Hepatocyte (in vitro differentiated cells): ENCODE measurements around the gene TMEM74B. TPM values are rescaled to one million over a fixed set of nuclear protein-coding genes. Genes with fewer than 3 reads are reported as not detected.

Experiments used
- DNase-seq: peaks from one replicate; pipeline ENCODE4 v3.0.0-alpha.2; 2016; ENCODE audit warnings: low spot score
- H2AFZ ChIP-seq: fragments of 200-600 bp; sonication (generic); 2 replicates; pipeline ENCODE4 v1.6.0; 2016; ENCODE audit warnings: antibody characterized with exemption, mild to moderate bottlenecking
- H3K27ac ChIP-seq: fragments of 200-600 bp; sonication (generic); 2 replicates; pipeline ENCODE4 v1.5.1; 2016; ENCODE audit warnings: mild to moderate bottlenecking
- H3K27me3 ChIP-seq: fragments of 200-600 bp; sonication (generic); 2 replicates; pipeline ENCODE4 v1.6.1; 2016
- H3K36me3 ChIP-seq: fragments of 200-600 bp; sonication (generic); replicated peaks from 2 replicates; pipeline ENCODE4 v1.5.1; 2016; ENCODE audit warnings: low read depth; ENCODE audit not compliant: insufficient read depth
- H3K4me1 ChIP-seq: fragments of 200-600 bp; sonication (generic); 2 replicates; pipeline ENCODE4 v1.5.1; 2016; ENCODE audit warnings: mild to moderate bottlenecking, moderate library complexity; ENCODE audit not compliant: insufficient read depth
- H3K4me2 ChIP-seq: fragments of 200-600 bp; sonication (generic); 2 replicates; pipeline ENCODE4 v1.6.0; 2016
- H3K4me3 ChIP-seq: fragments of 200-600 bp; sonication (generic); 2 replicates; pipeline ENCODE4 v1.5.1; 2016; ENCODE audit warnings: mild to moderate bottlenecking
- H3K79me2 ChIP-seq: fragments of 200-600 bp; sonication (generic); 2 replicates; pipeline ENCODE4 v1.6.0; 2017; ENCODE audit warnings: mild to moderate bottlenecking
- H3K9me2 ChIP-seq: fragments of 200-600 bp; sonication (generic); replicated peaks from 2 replicates; pipeline ENCODE4 v1.6.0; 2017; ENCODE audit warnings: mild to moderate bottlenecking; ENCODE audit not compliant: insufficient read depth
- H3K9me3 ChIP-seq: fragments of 200-600 bp; sonication (generic); 2 replicates; pipeline ENCODE4 v1.5.1; 2016; ENCODE audit warnings: low read depth, mild to moderate bottlenecking
- H4K20me1 ChIP-seq: fragments of 200-600 bp; sonication (generic); 2 replicates; pipeline ENCODE4 v1.6.0; 2016; ENCODE audit warnings: mild to moderate bottlenecking; ENCODE audit not compliant: insufficient read depth, poor library complexity, severe bottlenecking
- EZH2 ChIP-seq: fragments of 200-600 bp; sonication (generic); IDR thresholded peaks from 2 replicates; pipeline ENCODE4 v1.6.1; 2016; ENCODE audit warnings: antibody characterized with exemption, mild to moderate bottlenecking, borderline replicate concordance
- EZH2phosphoT487 ChIP-seq: fragments of 200-600 bp; sonication (generic); IDR thresholded peaks from one replicate; pipeline ENCODE4 v1.6.1; 2018; ENCODE audit warnings: antibody characterized with exemption, mild to moderate bottlenecking, low read depth, moderate library complexity; ENCODE audit not compliant: unreplicated experiment, severe bottlenecking
- WGBS: methylation state at CpG from one replicate; pipeline ENCODE4 v1.1.6; 2016; ENCODE audit warnings: low lambda C conversion rate; ENCODE audit errors: missing lambda C conversion rate; 5-methylcytosine and 5-hydroxymethylcytosine counted together
- polyA plus RNA-seq: library from polyadenylated mRNA; unstranded; fragments of >200 nt; fragmentation: Nextera tagmentation; extraction: Ambion mirVana; gene quantifications from 2 replicates; pipeline ENCODE4 v1.2.1, GENCODE V29; 2016
- total RNA-seq: library from RNA; depleted of rRNA; stranded (reverse); fragments of >200 nt; gene quantifications from 2 replicates; pipeline ENCODE4 v1.2.3, GENCODE V29; 2014
- TF ChIP-seq, protein P1 (sequence below): fragments of 200-600 bp; sonication (generic); IDR thresholded peaks from 2 replicates; pipeline ENCODE4 v1.5.1; 2016; ENCODE audit warnings: antibody characterized with exemption, mild to moderate bottlenecking; ENCODE audit not compliant: poor library complexity

The TMEM74B gene
- total and polyA plus RNA-seq, 2 experiments from 2014 or later = 5.2 to 5.5 TPM

DNA sequence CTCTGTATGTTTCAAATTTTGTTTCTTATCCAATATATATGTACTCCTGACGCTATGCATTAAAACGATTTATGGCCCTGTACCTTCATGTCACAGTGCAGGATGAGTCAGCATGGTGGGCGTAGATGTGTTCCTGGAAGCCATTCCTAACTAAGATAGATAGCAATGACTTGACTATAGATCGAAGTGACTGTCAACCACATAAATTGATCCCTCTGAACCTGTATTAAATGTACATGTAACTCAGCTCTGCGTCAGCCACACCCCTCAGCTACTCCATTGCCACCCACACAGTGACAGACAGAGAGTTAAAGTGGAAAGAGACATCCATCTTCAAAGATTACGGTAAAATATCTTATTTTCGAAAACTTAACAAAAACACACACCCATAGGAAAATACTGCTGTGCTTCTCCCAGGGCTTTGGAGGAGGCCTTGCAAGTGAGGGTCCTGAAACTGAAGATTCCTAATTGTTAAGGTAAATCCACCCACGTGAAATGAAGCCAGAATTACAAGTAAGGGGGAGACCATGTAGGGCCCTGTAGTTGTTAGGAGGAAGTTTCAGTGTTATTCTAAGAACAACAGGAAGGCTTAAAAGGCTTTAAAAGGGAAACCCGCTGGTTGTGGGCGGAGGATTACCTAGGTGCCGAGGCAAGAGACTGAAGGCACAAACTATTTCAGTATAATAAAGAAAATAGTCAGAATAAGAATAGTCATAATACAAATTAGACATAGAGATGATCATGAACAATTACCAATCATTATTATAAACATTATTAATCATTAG lies 30.8 kb upstream of the TMEM74B start:
- 84% methylated on average over 11 of the region's 11 CpGs for WGBS
- no peak overlapping the region for H3K4me2 ChIP-seq
- H3K27ac ChIP-seq = no peak overlapping the region
- TF ChIP-seq EZH2 = no peak
- TF ChIP-seq, protein P1, sequence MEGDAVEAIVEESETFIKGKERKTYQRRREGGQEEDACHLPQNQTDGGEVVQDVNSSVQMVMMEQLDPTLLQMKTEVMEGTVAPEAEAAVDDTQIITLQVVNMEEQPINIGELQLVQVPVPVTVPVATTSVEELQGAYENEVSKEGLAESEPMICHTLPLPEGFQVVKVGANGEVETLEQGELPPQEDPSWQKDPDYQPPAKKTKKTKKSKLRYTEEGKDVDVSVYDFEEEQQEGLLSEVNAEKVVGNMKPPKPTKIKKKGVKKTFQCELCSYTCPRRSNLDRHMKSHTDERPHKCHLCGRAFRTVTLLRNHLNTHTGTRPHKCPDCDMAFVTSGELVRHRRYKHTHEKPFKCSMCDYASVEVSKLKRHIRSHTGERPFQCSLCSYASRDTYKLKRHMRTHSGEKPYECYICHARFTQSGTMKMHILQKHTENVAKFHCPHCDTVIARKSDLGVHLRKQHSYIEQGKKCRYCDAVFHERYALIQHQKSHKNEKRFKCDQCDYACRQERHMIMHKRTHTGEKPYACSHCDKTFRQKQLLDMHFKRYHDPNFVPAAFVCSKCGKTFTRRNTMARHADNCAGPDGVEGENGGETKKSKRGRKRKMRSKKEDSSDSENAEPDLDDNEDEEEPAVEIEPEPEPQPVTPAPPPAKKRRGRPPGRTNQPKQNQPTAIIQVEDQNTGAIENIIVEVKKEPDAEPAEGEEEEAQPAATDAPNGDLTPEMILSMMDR = no peak
- no peak for TF ChIP-seq EZH2phosphoT487
- H3K4me3 ChIP-seq = no peak overlapping the region
- no peaks in the 10 kb centered on the region for H4K20me1 ChIP-seq
- H3K9me3 ChIP-seq = no peaks in the 10 kb centered on the region
- no peak for DNase-seq
- no peaks in the 10 kb centered on the region for H3K36me3 ChIP-seq
- no peaks in the 10 kb centered on the region for H3K9me2 ChIP-seq
- no peak overlapping the region for H2AFZ ChIP-seq
- H3K27me3 ChIP-seq = no peaks in the 10 kb centered on the region
- H3K4me1 ChIP-seq = no peaks in the 10 kb centered on the region
- H3K79me2 ChIP-seq = no peaks in the 10 kb centered on the region

DNA sequence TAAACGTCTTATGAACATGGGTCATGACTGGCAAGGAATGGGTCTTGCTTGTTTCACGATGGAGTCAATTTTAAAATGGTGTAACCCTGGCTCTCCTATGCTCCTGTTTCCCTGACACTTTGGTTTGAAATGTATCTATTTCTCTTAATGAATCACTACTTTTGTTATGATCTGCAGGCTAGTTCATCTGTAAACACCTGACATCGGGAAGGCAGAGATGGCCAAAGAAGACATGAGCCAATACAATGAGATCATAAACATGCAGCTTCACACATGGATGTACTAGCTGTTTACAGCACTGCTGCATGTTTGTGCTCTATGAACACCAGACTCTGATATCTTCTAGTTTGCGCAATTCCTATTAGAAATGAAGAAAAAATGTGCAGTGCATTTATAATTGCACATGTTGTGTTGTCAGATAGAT lies 30.1 kb upstream of the TMEM74B start:
- H3K4me1 ChIP-seq = no peaks in the 10 kb centered on the region
- TF ChIP-seq, protein P1 = no peak
- no peak for TF ChIP-seq EZH2phosphoT487
- TF ChIP-seq EZH2 = no peak
- H3K9me2 ChIP-seq = no peaks in the 10 kb centered on the region
- no peak overlapping the region for H3K4me2 ChIP-seq
- H3K9me3 ChIP-seq = no peaks in the 10 kb centered on the region
- H3K27me3 ChIP-seq = no peaks in the 10 kb centered on the region
- no peaks in the 10 kb centered on the region for H3K36me3 ChIP-seq
- DNase-seq = no peak
- H3K27ac ChIP-seq = no peak overlapping the region
- H2AFZ ChIP-seq = no peak overlapping the region
- no peaks in the 10 kb centered on the region for H3K79me2 ChIP-seq
- WGBS = 92% methylated on average over 4 of the region's 4 CpGs
- no peak overlapping the region for H3K4me3 ChIP-seq
- no peaks in the 10 kb centered on the region for H4K20me1 ChIP-seq

GRCh38 chr20:1212607-1213396 lies 28.0 kb upstream of the TMEM74B start:
- Histone ChIP-seq H3K4me1 (no peaks in the 10 kb centered on the region), H3K79me2 (no peaks in the 10 kb centered on the region), H3K9me2 (no peaks in the 10 kb centered on the region), H3K4me3 (no peak overlapping the region), H3K9me3 (no peaks in the 10 kb centered on the region), H3K27me3 (no peaks in the 10 kb centered on the region), H3K36me3 (no peaks in the 10 kb centered on the region), H3K4me2 (peak overlapping the region; percentile 64), H4K20me1 (no peaks in the 10 kb centered on the region), H2AFZ (no peak overlapping the region), H3K27ac (no peak overlapping the region)
- no peak for TF ChIP-seq EZH2
- TF ChIP-seq, protein P1 = peak; percentile 86
- no peak for TF ChIP-seq EZH2phosphoT487
- 11% methylated on average over 21 of the region's 21 CpGs for WGBS
- peak; percentile 89 for DNase-seq
